ENCODE results near the gene PIP5K1A. TPM values are rescaled to one million over a fixed set of nuclear protein-coding genes. Genes with fewer than 3 reads are reported as not detected.

PIP5K1A gene
- total RNA-seq, 1 donor from 2014 or later, result 79.4 TPM

GRCh38 chr1:151289080-151289935, 91.0 kb downstream of the PIP5K1A start:
- Mint-ChIP-seq H3K36me3 (ENCODE audit: unreplicated experiment) (peaks cover 8% of the 10 kb centered on the region), H3K4me1 (ENCODE audit: low read depth, unreplicated experiment) (peaks cover 13% of the 10 kb centered on the region), H3K27ac (ENCODE audit: unreplicated experiment) (no peak overlapping the region)

GRCh38 chr1:151289991-151290708, 91.8 kb downstream of the PIP5K1A start:
- H3K9me3 Mint-ChIP-seq (ENCODE audit: unreplicated experiment), result peaks cover 1% of the 10 kb centered on the region
- no peak overlapping the region for H3K4me3 Mint-ChIP-seq (ENCODE audit: unreplicated experiment)
- no peak for DNase-seq
- H3K36me3 Mint-ChIP-seq (ENCODE audit: unreplicated experiment), result peaks cover 4% of the 10 kb centered on the region
- H3K27ac Mint-ChIP-seq (ENCODE audit: unreplicated experiment), result no peak overlapping the region
- peaks cover 11% of the 10 kb centered on the region for H3K4me1 Mint-ChIP-seq (ENCODE audit: low read depth, unreplicated experiment)
- no peak for TF ChIP-seq CTCF (IDR thresholded peaks at IDR 0.05; ENCODE audit: partially characterized antibody, unreplicated experiment)
- peaks cover 10% of the 10 kb centered on the region for H3K27me3 Mint-ChIP-seq (ENCODE audit: unreplicated experiment)

More at GRCh38 chr1:151289080-151289935, 91.0 kb downstream of the PIP5K1A start:
- DNase-seq, result no peak
- no peak for TF ChIP-seq CTCF (IDR thresholded peaks at IDR 0.05; ENCODE audit: partially characterized antibody, unreplicated experiment)
- H3K4me3 Mint-ChIP-seq (ENCODE audit: unreplicated experiment), result no peak overlapping the region
- peaks cover 12% of the 10 kb centered on the region for H3K27me3 Mint-ChIP-seq (ENCODE audit: unreplicated experiment)
- H3K9me3 Mint-ChIP-seq (ENCODE audit: unreplicated experiment), result peaks cover 1% of the 10 kb centered on the region

- Mint-ChIP-seq H3K36me3 (ENCODE audit: unreplicated experiment) (peaks cover 4% of the 10 kb centered on the region), H3K9me3 (ENCODE audit: unreplicated experiment) (peaks cover 1% of the 10 kb centered on the region), H3K27ac (ENCODE audit: unreplicated experiment) (no peak overlapping the region), H3K27me3 (ENCODE audit: unreplicated experiment) (peaks cover 10% of the 10 kb centered on the region), H3K4me3 (ENCODE audit: unreplicated experiment) (no peak overlapping the region), H3K4me1 (ENCODE audit: low read depth, unreplicated experiment) (peaks cover 11% of the 10 kb centered on the region)
- TF ChIP-seq CTCF (IDR thresholded peaks at IDR 0.05; ENCODE audit: partially characterized antibody, unreplicated experiment), result no peak
- no peak for DNase-seq
Measured at GRCh38 chr1:151290709-151291303, 92.5 kb downstream of the PIP5K1A start.

GRCh38 chr1:151292207-151293030, 94.1 kb downstream of the PIP5K1A start:
- H3K27ac Mint-ChIP-seq (ENCODE audit: unreplicated experiment), result peak overlapping the region; percentile 82
- H3K9me3 Mint-ChIP-seq (ENCODE audit: unreplicated experiment), result no peaks in the 10 kb centered on the region
- no peak for DNase-seq
- no peak overlapping the region for H3K4me3 Mint-ChIP-seq (ENCODE audit: unreplicated experiment)
- peaks cover 10% of the 10 kb centered on the region for H3K27me3 Mint-ChIP-seq (ENCODE audit: unreplicated experiment)
- no peaks in the 10 kb centered on the region for H3K36me3 Mint-ChIP-seq (ENCODE audit: unreplicated experiment)
- H3K4me1 Mint-ChIP-seq (ENCODE audit: low read depth, unreplicated experiment), result peaks cover 9% of the 10 kb centered on the region
- peak; percentile 28 for TF ChIP-seq CTCF (IDR thresholded peaks at IDR 0.05; ENCODE audit: partially characterized antibody, unreplicated experiment)

Data from glutamatergic neuron (in vitro differentiated cells).